Measurements from ENCODE around the gene FAM174B.

Gene FAM174B

GRCh38 chr15:92650966-92651365 lies 4.6 kb downstream of the FAM174B start:
- Histone ChIP-seq H3K9me3 (ENCODE audit: control extremely low read depth in 1 of 5, control insufficient read depth in 4 of 5, insufficient read depth in 2 of 5, low read depth in 1 of 5, low read length in 4 of 5) (peaks cover 0 to 3% (median 0%) of the 10 kb centered on the region in 5 experiments), H3K36me3 (ENCODE audit: control insufficient read depth in 4 of 4, insufficient read depth in 4 of 4, low read length in 3 of 4) (no peaks in the 10 kb centered on the region), H3K27me3 (replicated peaks in 2 of 5; ENCODE audit: control insufficient read depth in 4 of 5, insufficient read depth in 5 of 5, low read length in 4 of 5) (peaks cover 0 to 3% (median 0%) of the 10 kb centered on the region in 5 experiments), H3K4me1 (ENCODE audit: control extremely low read depth in 1 of 4, control insufficient read depth in 4 of 4, insufficient read depth in 4 of 4, low read length in 3 of 4) (peaks cover 1 to 21% (median 15%) of the 10 kb centered on the region in 4 experiments), H3K27ac (ENCODE audit: insufficient read depth in 1 of 2, low read depth in 1 of 2, low read length in 2 of 2, poor library complexity in 1 of 2, severe bottlenecking in 2 of 2) (no peak overlapping the region), H3K4me3 (ENCODE audit: control insufficient read depth in 1 of 7, extremely low read depth in 1 of 7, insufficient read depth in 4 of 7, low read depth in 2 of 7, low read length in 6 of 7) (no peak overlapping the region)
- ChIA-PET POLR2A (interaction anchor here (0.7 kb wide), 1 partner anchor 769 kb away, joined by 3 read pairs; no protein-coding TSS in a partner anchor), CTCF (no interaction called here)
- DNase-seq: no peak
- no CpG with 5 or more reads among the region's 2 CpGs for WGBS (ENCODE audit: insufficient coverage)

GRCh38 chr15:92650256-92650655 lies 5.3 kb downstream of the FAM174B start:
- Histone ChIP-seq H3K4me3 (ENCODE audit: control insufficient read depth in 1 of 7, extremely low read depth in 1 of 7, insufficient read depth in 4 of 7, low read depth in 2 of 7, low read length in 6 of 7) (no peak overlapping the region), H3K9me3 (ENCODE audit: control extremely low read depth in 1 of 5, control insufficient read depth in 4 of 5, insufficient read depth in 2 of 5, low read depth in 1 of 5, low read length in 4 of 5) (peaks cover 0 to 3% (median 0%) of the 10 kb centered on the region in 5 experiments), H3K36me3 (ENCODE audit: control insufficient read depth in 4 of 4, insufficient read depth in 4 of 4, low read length in 3 of 4) (no peaks in the 10 kb centered on the region), H3K27me3 (replicated peaks in 2 of 5; ENCODE audit: control insufficient read depth in 4 of 5, insufficient read depth in 5 of 5, low read length in 4 of 5) (peaks cover 0 to 3% (median 0%) of the 10 kb centered on the region in 5 experiments), H3K27ac (ENCODE audit: insufficient read depth in 1 of 2, low read depth in 1 of 2, low read length in 2 of 2, poor library complexity in 1 of 2, severe bottlenecking in 2 of 2) (no peak overlapping the region), H3K4me1 (ENCODE audit: control extremely low read depth in 1 of 4, control insufficient read depth in 4 of 4, insufficient read depth in 4 of 4, low read length in 3 of 4) (peaks cover 0 to 21% (median 10%) of the 10 kb centered on the region in 4 experiments)
- ChIA-PET POLR2A (interaction anchor here (0.7 kb wide), 1 partner anchor 769 kb away, joined by 3 read pairs; no protein-coding TSS in a partner anchor), CTCF (no interaction called here)
- DNase-seq: no peak
- WGBS (ENCODE audit: insufficient coverage): 91% methylated on average over 5 of the region's 9 CpGs

GRCh38 chr15:92648190-92648875 lies 7.2 kb downstream of the FAM174B start:
- Histone ChIP-seq H3K36me3 (ENCODE audit: control insufficient read depth in 4 of 4, insufficient read depth in 4 of 4, low read length in 3 of 4) (no peaks in the 10 kb centered on the region), H3K9me3 (ENCODE audit: control extremely low read depth in 1 of 5, control insufficient read depth in 4 of 5, insufficient read depth in 2 of 5, low read depth in 1 of 5, low read length in 4 of 5) (peaks cover 0 to 3% (median 0%) of the 10 kb centered on the region in 5 experiments), H3K27ac (ENCODE audit: insufficient read depth in 1 of 2, low read depth in 1 of 2, low read length in 2 of 2, poor library complexity in 1 of 2, severe bottlenecking in 2 of 2) (no peak overlapping the region), H3K4me1 (ENCODE audit: control extremely low read depth in 1 of 4, control insufficient read depth in 4 of 4, insufficient read depth in 4 of 4, low read length in 3 of 4) (peaks cover 0 to 26% (median 10%) of the 10 kb centered on the region in 4 experiments), H3K27me3 (replicated peaks in 2 of 5; ENCODE audit: control insufficient read depth in 4 of 5, insufficient read depth in 5 of 5, low read length in 4 of 5) (no peaks in the 10 kb centered on the region), H3K4me3 (ENCODE audit: control insufficient read depth in 1 of 7, extremely low read depth in 1 of 7, insufficient read depth in 4 of 7, low read depth in 2 of 7, low read length in 6 of 7) (no peak overlapping the region)
- no peak for DNase-seq
- 80% methylated on average over 3 of the region's 8 CpGs for WGBS (ENCODE audit: insufficient coverage)
- ChIA-PET POLR2A (no interaction called here), CTCF (interaction anchor here (1.1 kb wide), 1 partner anchor 13 kb away, joined by 3 read pairs; no protein-coding TSS in a partner anchor)

- ChIA-PET POLR2A (no interaction called here), CTCF (interaction anchor here (1.0 to 1.1 kb wide), 2 partner anchors 12 to 126 kb away, joined by 3 read pairs; no protein-coding TSS in a partner anchor)
- 100% methylated on average over 1 of the region's 1 CpG for WGBS (ENCODE audit: insufficient coverage)
- H3K27ac ChIP-seq (ENCODE audit: insufficient read depth in 1 of 2, low read depth in 1 of 2, low read length in 2 of 2, poor library complexity in 1 of 2, severe bottlenecking in 2 of 2): no peak overlapping the region
- peaks cover 0 to 3% (median 0%) of the 10 kb centered on the region in 5 experiments for H3K9me3 ChIP-seq (ENCODE audit: control extremely low read depth in 1 of 5, control insufficient read depth in 4 of 5, insufficient read depth in 2 of 5, low read depth in 1 of 5, low read length in 4 of 5)
- no peaks in the 10 kb centered on the region for H3K36me3 ChIP-seq (ENCODE audit: control insufficient read depth in 4 of 4, insufficient read depth in 4 of 4, low read length in 3 of 4)
- no peak overlapping the region for H3K4me3 ChIP-seq (ENCODE audit: control insufficient read depth in 1 of 7, extremely low read depth in 1 of 7, insufficient read depth in 4 of 7, low read depth in 2 of 7, low read length in 6 of 7)
- no peak for DNase-seq
- peaks cover 0 to 26% (median 10%) of the 10 kb centered on the region in 4 experiments for H3K4me1 ChIP-seq (ENCODE audit: control extremely low read depth in 1 of 4, control insufficient read depth in 4 of 4, insufficient read depth in 4 of 4, low read length in 3 of 4)
- H3K27me3 ChIP-seq (replicated peaks in 2 of 5; ENCODE audit: control insufficient read depth in 4 of 5, insufficient read depth in 5 of 5, low read length in 4 of 5): no peaks in the 10 kb centered on the region
These were observed 8.0 kb downstream of the FAM174B start for GRCh38 chr15:92647467-92648163.

GRCh38 chr15:92646216-92646615 lies 9.4 kb downstream of the FAM174B start:
- no CpG with 5 or more reads among the region's 2 CpGs for WGBS (ENCODE audit: insufficient coverage)
- ChIA-PET CTCF (interaction anchor here (0.9 to 1.6 kb wide), 2 partner anchors 17 to 69 kb away, joined by 3 read pairs; no protein-coding TSS in a partner anchor), POLR2A (no interaction called here)
- Histone ChIP-seq H3K4me1 (ENCODE audit: control extremely low read depth in 1 of 4, control insufficient read depth in 4 of 4, insufficient read depth in 4 of 4, low read length in 3 of 4) (peaks cover 0 to 26% (median 10%) of the 10 kb centered on the region in 4 experiments), H3K9me3 (ENCODE audit: control extremely low read depth in 1 of 5, control insufficient read depth in 4 of 5, insufficient read depth in 2 of 5, low read depth in 1 of 5, low read length in 4 of 5) (peaks cover 0 to 4% (median 0%) of the 10 kb centered on the region in 5 experiments), H3K27me3 (replicated peaks in 2 of 5; ENCODE audit: control insufficient read depth in 4 of 5, insufficient read depth in 5 of 5, low read length in 4 of 5) (no peaks in the 10 kb centered on the region), H3K36me3 (ENCODE audit: control insufficient read depth in 4 of 4, insufficient read depth in 4 of 4, low read length in 3 of 4) (no peaks in the 10 kb centered on the region), H3K27ac (ENCODE audit: insufficient read depth in 1 of 2, low read depth in 1 of 2, low read length in 2 of 2, poor library complexity in 1 of 2, severe bottlenecking in 2 of 2) (no peak overlapping the region), H3K4me3 (ENCODE audit: control insufficient read depth in 1 of 7, extremely low read depth in 1 of 7, insufficient read depth in 4 of 7, low read depth in 2 of 7, low read length in 6 of 7) (no peak overlapping the region)
- no peak for DNase-seq

- no peak overlapping the region for H3K4me3 ChIP-seq (ENCODE audit: control insufficient read depth in 1 of 7, extremely low read depth in 1 of 7, insufficient read depth in 4 of 7, low read depth in 2 of 7, low read length in 6 of 7)
- no peak overlapping the region for H3K27ac ChIP-seq (ENCODE audit: insufficient read depth in 1 of 2, low read depth in 1 of 2, low read length in 2 of 2, poor library complexity in 1 of 2, severe bottlenecking in 2 of 2)
- ChIA-PET POLR2A (no interaction called here), CTCF (interaction anchor here (1.1 to 1.6 kb wide), 2 partner anchors 8 to 69 kb away, joined by 3 read pairs; no protein-coding TSS in a partner anchor)
- 40% methylated on average over 2 of the region's 2 CpGs for WGBS (ENCODE audit: insufficient coverage)
- no peaks in the 10 kb centered on the region for H3K36me3 ChIP-seq (ENCODE audit: control insufficient read depth in 4 of 4, insufficient read depth in 4 of 4, low read length in 3 of 4)
- no peaks in the 10 kb centered on the region for H3K27me3 ChIP-seq (replicated peaks in 2 of 5; ENCODE audit: control insufficient read depth in 4 of 5, insufficient read depth in 5 of 5, low read length in 4 of 5)
- no peak for DNase-seq
- H3K4me1 ChIP-seq (ENCODE audit: control extremely low read depth in 1 of 4, control insufficient read depth in 4 of 4, insufficient read depth in 4 of 4, low read length in 3 of 4): peaks cover 0 to 26% (median 10%) of the 10 kb centered on the region in 4 experiments
- peaks cover 0 to 4% (median 0%) of the 10 kb centered on the region in 5 experiments for H3K9me3 ChIP-seq (ENCODE audit: control extremely low read depth in 1 of 5, control insufficient read depth in 4 of 5, insufficient read depth in 2 of 5, low read depth in 1 of 5, low read length in 4 of 5)
These were observed 9.8 kb downstream of the FAM174B start for GRCh38 chr15:92645731-92646130.

All from common myeloid progenitor, CD34-positive (primary cell).